K562 (cell line): ENCODE data around the gene TXNRD2. TPM values are rescaled to one million over a fixed set of nuclear protein-coding genes. Genes with fewer than 3 reads are reported as not detected.

ENCODE experiments used
- ATF7 ChIP-seq: fragments of 450-650 bp; IDR thresholded peaks from 2 replicates; pipeline ENCODE4 v1.7.1; 2014; ENCODE audit warnings: mild to moderate bottlenecking, moderate library complexity
- BRD9 ChIP-seq: fragments of 450-650 bp; IDR thresholded peaks from 2 replicates; pipeline ENCODE4 v1.6.1; 2018; ENCODE audit warnings: low read depth; ENCODE audit not compliant: partially characterized antibody
- BRF1 ChIP-seq: IDR thresholded peaks from 3 replicates; pipeline ENCODE4 v1.6.1; 2011; ENCODE audit warnings: borderline replicate concordance, mild to moderate bottlenecking; ENCODE audit not compliant: insufficient read length; ENCODE audit errors: extremely low read depth
- EHMT2 ChIP-seq: fragments of 450-650 bp; IDR thresholded peaks from 2 replicates; pipeline ENCODE4 v1.6.1; 2018; ENCODE audit warnings: antibody characterized with exemption
- GTF2B ChIP-seq: IDR thresholded peaks from 2 replicates; pipeline ENCODE4 v1.6.1; 2011; ENCODE audit not compliant: insufficient read length; ENCODE audit errors: extremely low read depth
- KDM4B ChIP-seq, 2 experiments: fragments of 450-650 bp in 1 of 2; sonication (generic) in 1 of 2; IDR thresholded peaks; 2 replicates each; pipeline ENCODE4 v1.6.1; 2016 to 2017; ENCODE audit warnings: borderline replicate concordance in 2 of 2, antibody characterized with exemption in 1 of 2, low read depth in 1 of 2, mild to moderate bottlenecking in 1 of 2
- KLF1 ChIP-seq: fragments of 450-650 bp; IDR thresholded peaks from 2 replicates; pipeline ENCODE4 v1.6.1; 2016; ENCODE audit warnings: missing genetic modification characterization, missing compliant biosample characterization
- LCOR ChIP-seq: sonication (generic); formaldehyde crosslinking; IDR thresholded peaks from 2 replicates; pipeline ENCODE4 v1.8.0; 2022; ENCODE audit warnings: mild to moderate bottlenecking, missing genetic modification reagents
- MAZ ChIP-seq, 2 experiments: fragments of 450-650 bp in 1 of 2; sonication (generic) in 1 of 2; formaldehyde crosslinking; IDR thresholded peaks in 1 of 2; conservative IDR thresholded peaks in 1 of 2; 2 replicates each; pipeline versions ENCODE4 v1.4.0 to v1.5.0; 2020; ENCODE audit warnings: mild to moderate bottlenecking in 1 of 2, missing genetic modification reagents in 1 of 2
- MTA3 ChIP-seq: fragments of 450-650 bp; formaldehyde crosslinking; IDR thresholded peaks from 2 replicates; pipeline ENCODE4 v1.6.1; 2017; ENCODE audit warnings: mild to moderate bottlenecking, borderline replicate concordance
- NFRKB ChIP-seq: fragments of 450-650 bp; IDR thresholded peaks from 2 replicates; pipeline ENCODE4 v1.6.1; 2016; ENCODE audit warnings: low read depth
- NR2C1 ChIP-seq, 2 experiments: fragments of 450-650 bp; IDR thresholded peaks; 2 replicates each; pipeline ENCODE4 v1.6.1; 2017; ENCODE audit warnings: mild to moderate bottlenecking in 2 of 2, antibody characterized with exemption in 1 of 2, inconsistent platforms in 1 of 2, missing compliant biosample characterization in 1 of 2, missing genetic modification characterization in 1 of 2
- SAFB ChIP-seq: fragments of 200-400 bp; formaldehyde crosslinking; IDR thresholded peaks from 2 replicates; pipeline ENCODE4 v1.6.1; 2017; ENCODE audit warnings: low read depth, low read length, borderline replicate concordance
- SETDB1 ChIP-seq: IDR thresholded peaks from one replicate; pipeline ENCODE4 v1.6.1; 2012; ENCODE audit warnings: low read length, control low read depth, inconsistent platforms
- SMARCA5 ChIP-seq: fragments of 450-650 bp; IDR thresholded peaks from 2 replicates; pipeline ENCODE4 v1.6.1; 2016
- SRSF7 ChIP-seq: fragments of 200-400 bp; formaldehyde crosslinking; optimal IDR thresholded peaks from 2 replicates; pipeline ENCODE3; 2017; ENCODE audit warnings: mild to moderate bottlenecking, low read depth, low read length
- TFAM ChIP-seq: fragments of 250-450 bp; sonication (Bioruptor Pico); conservative IDR thresholded peaks from 2 replicates; pipeline ENCODE4 v1.5.0; 2021; ENCODE audit warnings: mild to moderate bottlenecking, moderate library complexity
- TFAP4 ChIP-seq: sonication (generic); formaldehyde crosslinking; IDR thresholded peaks from 2 replicates; pipeline ENCODE4 v1.8.0; 2022; ENCODE audit warnings: missing genetic modification reagents, mild to moderate bottlenecking, moderate library complexity, borderline replicate concordance
- ZBTB8A ChIP-seq: fragments of 450-650 bp; IDR thresholded peaks from 2 replicates; pipeline ENCODE4 v1.6.1; 2018; ENCODE audit warnings: mild to moderate bottlenecking, moderate library complexity; ENCODE audit not compliant: partially characterized antibody
- ZFP91 ChIP-seq: sonication (generic); formaldehyde crosslinking; IDR thresholded peaks from 2 replicates; pipeline ENCODE4 v1.8.0; 2022; ENCODE audit warnings: mild to moderate bottlenecking, missing genetic modification reagents
- ZNF518B ChIP-seq: fragments of 250-450 bp; sonication (Bioruptor Pico); IDR thresholded peaks from 2 replicates; pipeline ENCODE4 v1.5.0; 2021; ENCODE audit warnings: mild to moderate bottlenecking, moderate library complexity
- polyA plus RNA-seq, 8 experiments: library from polyadenylated mRNA; depleted of rRNA in 4 of 8; stranded (reverse) in 5 of 8; unstranded in 3 of 8; fragments of >200 nt; fragmentation: Nextera tagmentation in 2 of 8; fragmentation: Illumina TruSeq in 1 of 8; extraction: Ambion mirVana in 2 of 8; extraction: Trizol in 1 of 8; gene quantifications; 2 replicates each; pipeline versions ENCODE4 v1.2.1 to v1.2.3, GENCODE V29; 2011 to 2014; ENCODE audit warnings: inconsistent platforms in 1 of 8, missing spikeins in 1 of 8
- total RNA-seq, 7 experiments: library from RNA; depleted of rRNA in 6 of 7; stranded (reverse); fragments of >200 nt in 6 of 7; fragmentation: Illumina TruSeq in 2 of 7; extraction: Trizol in 2 of 7; gene quantifications; 2 replicates each; pipeline versions ENCODE4 v1.2.1 to v1.2.3, GENCODE V29; 2011 to 2021; ENCODE audit warnings: low replicate concordance in 1 of 7

Gene TXNRD2
- total and polyA plus RNA-seq, 9 of the 15 experiments (the other 6 are each of a cell fraction or from before 2014, with no cell fraction given), result 3.3 to 80.2 (median 49.4) TPM

GRCh38 chr22:19959587-19960490 is 18.2 kb upstream of the TXNRD2 start (continued):
- TF ChIP-seq TFAP4 (CRISPR knock-in tag), result no peak
- no peak for TF ChIP-seq SRSF7
- TF ChIP-seq TFAM, result no peak
- no peak for TF ChIP-seq BRF1
- no peak for TF ChIP-seq GTF2B
- no peak for TF ChIP-seq ZNF518B
- no peak for TF ChIP-seq KLF1
- peak; percentile 74 for TF ChIP-seq SETDB1
- TF ChIP-seq MTA3, result 0 out of 2 replicates have a peak, but pooled peaks have one; percentile 6
- TF ChIP-seq SAFB, result peak; percentile 2; the same call in 1 of the 2 replicates
- TF ChIP-seq ZFP91, result no peak
- TF ChIP-seq ATF7, result no peak
- no peak for TF ChIP-seq NR2C1 (IDR thresholded peaks at IDR 0.05)
- TF ChIP-seq NR2C1 (tag; IDR thresholded peaks at IDR 0.05), result no peak
- no peak for TF ChIP-seq LCOR (CRISPR knock-in tag)
- no peak for TF ChIP-seq BRD9
- no peak for TF ChIP-seq ZBTB8A
- peak; percentile 63 to 79; a peak in 3 of 4 replicates for TF ChIP-seq MAZ (CRISPR knock-in tag; conservative IDR thresholded peaks at IDR 0.05 in 1 of 2, IDR thresholded peaks at IDR 0.05 in 1 of 2)
- TF ChIP-seq KDM4B (IDR thresholded peaks at IDR 0.05; ENCODE audit: borderline replicate concordance in 2 of 2, low read depth in 1 of 2), result no peak
- peak; percentile 53; the same call in 1 of the 2 replicates for TF ChIP-seq EHMT2
- TF ChIP-seq SMARCA5, result 0 out of 2 replicates have a peak, but pooled peaks have one; percentile 65
- no peak for TF ChIP-seq NFRKB
